ENCODE results near the gene NAA15. TPM values are rescaled to one million over a fixed set of nuclear protein-coding genes. Genes with fewer than 3 reads are reported as not detected.

Gene NAA15
- total and polyA plus RNA-seq, 3 experiments from 2014 or later, result 47.0 to 122 (median 116) TPM

- peaks cover 0 to 1% (median 0%) of the 10 kb centered on the region in 5 donors for H3K9me3 Mint-ChIP-seq
- H3K27ac Mint-ChIP-seq, result peak overlapping the region in 3 of 8 donors; percentile 99 to 100 (median 99)
- POLR2A ChIA-PET, result interaction anchor here (2.3 to 3.6 kb wide), 2 partner anchors 123 to 216 kb away, joined by 25 read pairs; partner anchors contain the start of gene ELF2
- no peak overlapping the region for H3K4me3 ChIP-seq (ENCODE audit: low read length)
- H3K4me1 ChIP-seq (ENCODE audit: insufficient read depth, low read length), result peaks cover 33% of the 10 kb centered on the region
- DNase-seq, result no peak
- peak overlapping the region in 2 of 7 donors; percentile 53 to 99 for H3K4me3 Mint-ChIP-seq
- CTCF ChIA-PET, result interaction anchor here (1.3 to 2.6 kb wide), 3 partner anchors 71 to 272 kb away, joined by 3 to 10 read pairs (median 4); no protein-coding TSS in a partner anchor
- H3K4me1 Mint-ChIP-seq, result peaks cover 50 to 65% (median 65%) of the 10 kb centered on the region in 3 donors
- H3K27me3 Mint-ChIP-seq, result peaks cover 0 to 1% of the 10 kb centered on the region in 2 donors
- H3K36me3 ChIP-seq (ENCODE audit: insufficient read depth, low read length), result no peaks in the 10 kb centered on the region
- H3K9me3 ChIP-seq (ENCODE audit: low read length), result no peaks in the 10 kb centered on the region
- no peaks in the 10 kb centered on the region for H3K27me3 ChIP-seq (ENCODE audit: insufficient read depth, low read length, poor library complexity, severe bottlenecking)
- peaks cover 0 to 29% (median 2%) of the 10 kb centered on the region in 3 donors for H3K36me3 Mint-ChIP-seq
- H3K27ac ChIP-seq (ENCODE audit: low read depth, low read length), result peak overlapping the region; percentile 89
Observed at GRCh38 chr4:139299536-139299935, 1.8 kb upstream of the NAA15 start.

DNA sequence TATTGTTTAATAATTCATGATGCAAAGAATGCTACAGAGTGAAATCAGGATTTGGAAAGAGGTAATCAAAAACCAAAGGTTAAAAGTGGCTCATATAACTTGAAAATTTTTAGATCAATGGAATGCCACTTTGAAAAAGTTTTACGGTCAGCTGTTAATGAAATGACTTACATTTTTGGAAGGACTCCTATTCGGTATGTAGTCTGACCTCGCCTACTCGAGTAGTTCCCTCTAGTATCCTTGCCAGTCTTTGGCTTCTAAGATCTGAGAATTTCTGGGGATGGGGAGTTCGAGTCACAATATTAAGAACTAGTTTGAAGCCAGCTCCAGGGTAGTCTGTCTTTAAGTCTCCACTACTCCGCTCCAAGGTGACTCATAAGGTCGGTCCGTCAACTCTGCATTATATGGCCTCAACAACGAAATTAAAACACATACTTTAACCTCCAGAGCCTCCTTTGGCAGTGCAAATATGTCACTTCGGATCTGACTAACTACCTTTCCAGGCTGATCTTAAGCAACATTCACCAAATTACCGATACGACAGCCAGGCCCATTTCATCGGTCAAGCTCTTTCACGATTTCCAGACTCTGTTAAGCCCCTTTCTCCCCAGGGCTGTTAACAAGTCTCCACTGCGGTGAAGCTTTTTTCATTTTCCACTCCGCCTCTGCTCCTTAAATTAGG is 733 bp upstream of the NAA15 start:
- Mint-ChIP-seq H3K9me3 (peaks cover 0 to 1% (median 0%) of the 10 kb centered on the region in 5 donors), H3K36me3 (peaks cover 2 to 29% (median 9%) of the 10 kb centered on the region in 3 donors), H3K4me3 (peak overlapping the region; percentile 96 to 100 (median 99)), H3K27me3 (peaks cover 0 to 1% of the 10 kb centered on the region in 2 donors), H3K4me1 (peaks cover 55 to 69% (median 69%) of the 10 kb centered on the region in 3 donors), H3K27ac (peak overlapping the region; percentile 97 to 100 (median 99))
- Histone ChIP-seq H3K9me3 (ENCODE audit: low read length) (no peaks in the 10 kb centered on the region), H3K27ac (ENCODE audit: low read depth, low read length) (peak overlapping the region; percentile 89), H3K27me3 (ENCODE audit: insufficient read depth, low read length, poor library complexity, severe bottlenecking) (no peaks in the 10 kb centered on the region), H3K4me1 (ENCODE audit: insufficient read depth, low read length) (peaks cover 34% of the 10 kb centered on the region), H3K4me3 (ENCODE audit: low read length) (peak overlapping the region; percentile 90), H3K36me3 (ENCODE audit: insufficient read depth, low read length) (no peaks in the 10 kb centered on the region)
- peak in 1 of 5 donors; percentile 52 for DNase-seq
- CTCF ChIA-PET, result interaction anchor here (0.7 to 2.9 kb wide), 13 partner anchors 11 to 853 kb away, joined by 3 to 10 read pairs (median 5); partner anchors contain the start of genes ELF2, MAML3 and SETD7
- POLR2A ChIA-PET, result interaction anchor here (0.6 to 3.6 kb wide), 12 partner anchors 12 to 286 kb away, joined by 3 to 25 read pairs (median 8); partner anchors contain the start of genes ELF2, NOCT and SETD7

- Mint-ChIP-seq H3K9me3 (peaks cover 0 to 1% (median 0%) of the 10 kb centered on the region in 5 donors), H3K27ac (peak within 1 kb of the TSS; percentile 97 to 100 (median 99)), H3K4me3 (peak within 1 kb of the TSS; percentile 96 to 100 (median 99)), H3K4me1 (peaks cover 59 to 75% (median 72%) of the 10 kb centered on the region in 3 donors), H3K27me3 (peaks cover 0 to 1% of the 10 kb centered on the region in 2 donors), H3K36me3 (peaks cover 4 to 38% (median 9%) of the 10 kb centered on the region in 3 donors)
- POLR2A ChIA-PET, result interaction anchor here (0.7 to 3.6 kb wide), 8 partner anchors 35 to 287 kb away, joined by 3 to 25 read pairs (median 11); partner anchors contain the start of genes ELF2, NOCT and SETD7
- no peaks in the 10 kb centered on the region for H3K36me3 ChIP-seq (ENCODE audit: insufficient read depth, low read length)
- peak within 1 kb of the TSS; percentile 90 for H3K4me3 ChIP-seq (ENCODE audit: low read length)
- CTCF ChIA-PET, result interaction anchor here (0.8 to 2.9 kb wide), 10 partner anchors 10 to 286 kb away, joined by 3 to 10 read pairs (median 6); partner anchors contain the start of gene SETD7
- H3K27ac ChIP-seq (ENCODE audit: low read depth, low read length), result peak within 1 kb of the TSS; percentile 89
- no peaks in the 10 kb centered on the region for H3K9me3 ChIP-seq (ENCODE audit: low read length)
- H3K27me3 ChIP-seq (ENCODE audit: insufficient read depth, low read length, poor library complexity, severe bottlenecking), result no peaks in the 10 kb centered on the region
- peaks cover 37% of the 10 kb centered on the region for H3K4me1 ChIP-seq (ENCODE audit: insufficient read depth, low read length)
- DNase-seq, result peak; percentile 55 to 81 (median 69)
Observed at GRCh38 chr4:139301821-139302611, 711 bp downstream of the NAA15 start, which contains the start of gene NDUFC1. NDUFC1 (minus strand) TSS chr4:139302477; CDS start chr4:139295798, 6,679 bp downstream.

- Histone ChIP-seq H3K27me3 (ENCODE audit: insufficient read depth, low read length, poor library complexity, severe bottlenecking) (no peaks in the 10 kb centered on the region), H3K9me3 (ENCODE audit: low read length) (no peaks in the 10 kb centered on the region), H3K36me3 (ENCODE audit: insufficient read depth, low read length) (no peaks in the 10 kb centered on the region), H3K4me1 (ENCODE audit: insufficient read depth, low read length) (peaks cover 32% of the 10 kb centered on the region), H3K27ac (ENCODE audit: low read depth, low read length) (no peak overlapping the region), H3K4me3 (ENCODE audit: low read length) (no peak overlapping the region)
- H3K27me3 Mint-ChIP-seq, result peaks cover 0 to 1% of the 10 kb centered on the region in 2 donors
- peaks cover 4 to 41% (median 9%) of the 10 kb centered on the region in 3 donors for H3K36me3 Mint-ChIP-seq
- peaks cover 0 to 1% (median 0%) of the 10 kb centered on the region in 5 donors for H3K9me3 Mint-ChIP-seq
- peak overlapping the region; percentile 0 to 99 (median 69) for H3K27ac Mint-ChIP-seq
- ChIA-PET POLR2A (no interaction called here), CTCF (interaction anchor here (1.0 kb wide), 1 partner anchor 9 kb away, joined by 3 read pairs; no protein-coding TSS in a partner anchor)
- DNase-seq, result no peak
- peaks cover 63 to 85% (median 71%) of the 10 kb centered on the region in 3 donors for H3K4me1 Mint-ChIP-seq
- peak overlapping the region in 2 of 7 donors; percentile 15 to 36 for H3K4me3 Mint-ChIP-seq
Observed at GRCh38 chr4:139304920-139305319, 3.6 kb downstream of the NAA15 start.

GRCh38 chr4:139311909-139312308 is 10.6 kb downstream of the NAA15 start:
- Mint-ChIP-seq H3K9me3 (no peaks in the 10 kb centered on the region), H3K27ac (peak overlapping the region in 4 of 8 donors; percentile 1 to 79 (median 46)), H3K36me3 (peaks cover 0 to 7% (median 1%) of the 10 kb centered on the region in 3 donors), H3K4me3 (peak overlapping the region in 2 of 7 donors; percentile 5 to 10), H3K27me3 (no peaks in the 10 kb centered on the region), H3K4me1 (peaks cover 64 to 84% (median 74%) of the 10 kb centered on the region in 3 donors)
- Histone ChIP-seq H3K4me1 (ENCODE audit: insufficient read depth, low read length) (peaks cover 55% of the 10 kb centered on the region), H3K36me3 (ENCODE audit: insufficient read depth, low read length) (no peaks in the 10 kb centered on the region), H3K4me3 (ENCODE audit: low read length) (no peak overlapping the region), H3K27me3 (ENCODE audit: insufficient read depth, low read length, poor library complexity, severe bottlenecking) (no peaks in the 10 kb centered on the region), H3K27ac (ENCODE audit: low read depth, low read length) (no peak overlapping the region), H3K9me3 (ENCODE audit: low read length) (no peaks in the 10 kb centered on the region)
- DNase-seq, result no peak
- ChIA-PET POLR2A (interaction anchor here (1.2 kb wide), 1 partner anchor 11 kb away, joined by 3 read pairs; the partner anchor contains the start of gene NAA15), CTCF (interaction anchor here (1.2 to 2.1 kb wide), 2 partner anchors 10 to 282 kb away, joined by 3 to 9 read pairs; partner anchors contain the start of genes NAA15 and NDUFC1)

DNA sequence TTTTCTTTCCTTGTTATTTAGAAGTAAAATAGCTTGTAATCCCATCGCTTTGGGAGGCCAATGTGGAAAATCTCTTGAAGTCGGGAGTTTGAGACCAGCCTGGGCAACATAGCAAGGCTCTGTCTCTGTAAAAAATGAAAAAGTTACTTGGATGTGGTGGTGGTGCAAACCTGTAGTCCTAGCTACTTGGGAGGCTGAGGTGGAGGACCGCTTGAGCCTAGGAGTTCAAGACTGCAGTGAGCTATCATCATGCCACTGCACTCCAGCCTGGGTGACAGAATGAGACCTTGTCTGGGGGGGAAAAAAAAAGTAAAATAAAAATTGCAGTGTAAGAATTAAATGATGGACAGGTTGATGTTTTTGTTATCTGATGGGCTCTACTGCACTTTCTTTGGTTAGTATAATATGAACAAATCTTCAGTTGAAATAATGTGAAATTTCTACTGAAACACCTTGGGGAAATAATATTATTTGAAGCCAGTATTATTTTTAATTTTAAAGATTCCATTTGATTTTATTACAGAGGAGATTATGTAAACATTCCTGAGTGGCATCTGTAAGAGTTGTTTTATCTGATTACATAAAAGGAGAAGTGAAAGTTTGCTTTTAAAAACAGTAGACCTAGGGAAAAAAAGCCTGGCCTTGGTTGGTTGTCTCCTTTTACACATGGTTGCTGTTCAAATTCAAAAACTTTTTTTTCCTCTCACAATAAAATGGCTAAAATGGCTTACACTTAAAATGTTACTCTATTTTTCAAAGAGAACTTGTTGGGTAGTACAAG is 11.4 kb downstream of the NAA15 start:
- Histone ChIP-seq H3K27ac (ENCODE audit: low read depth, low read length) (no peak overlapping the region), H3K9me3 (ENCODE audit: low read length) (no peaks in the 10 kb centered on the region), H3K4me1 (ENCODE audit: insufficient read depth, low read length) (peaks cover 60% of the 10 kb centered on the region), H3K4me3 (ENCODE audit: low read length) (no peak overlapping the region), H3K27me3 (ENCODE audit: insufficient read depth, low read length, poor library complexity, severe bottlenecking) (no peaks in the 10 kb centered on the region), H3K36me3 (ENCODE audit: insufficient read depth, low read length) (no peaks in the 10 kb centered on the region)
- ChIA-PET CTCF (interaction anchor here (1.2 to 2.1 kb wide), 2 partner anchors 11 to 282 kb away, joined by 3 to 9 read pairs; partner anchors contain the start of genes NAA15 and NDUFC1), POLR2A (interaction anchor here (1.2 kb wide), 1 partner anchor 12 kb away, joined by 3 read pairs; the partner anchor contains the start of gene NAA15)
- Mint-ChIP-seq H3K9me3 (no peaks in the 10 kb centered on the region), H3K4me3 (peak overlapping the region in 1 of 7 donors; percentile 33), H3K27ac (peak overlapping the region; percentile 11 to 80 (median 68)), H3K27me3 (no peaks in the 10 kb centered on the region), H3K4me1 (peaks cover 63 to 84% (median 78%) of the 10 kb centered on the region in 3 donors), H3K36me3 (peaks cover 0 to 2% (median 1%) of the 10 kb centered on the region in 3 donors)
- DNase-seq, result no peak
